OCI-LY7 (cell line): ENCODE data around the gene ITGAV.

ENCODE experiments used
- EZH2phosphoT487 ChIP-seq: fragments of 200-600 bp; sonication (generic); IDR thresholded peaks from 2 replicates; pipeline ENCODE4 v1.6.1; 2018; ENCODE audit warnings: low read depth, borderline replicate concordance, mild to moderate bottlenecking, mixed run types, antibody characterized with exemption, low read length, moderate library complexity, mixed read lengths
- TF ChIP-seq, protein P1 (sequence below): fragments of 200-600 bp; sonication (generic); conservative IDR thresholded peaks from 2 replicates; pipeline ENCODE4 v1.5.1; 2014; ENCODE audit warnings: mild to moderate bottlenecking, antibody characterized with exemption, low read length, moderate library complexity, mixed read lengths

DNA sequence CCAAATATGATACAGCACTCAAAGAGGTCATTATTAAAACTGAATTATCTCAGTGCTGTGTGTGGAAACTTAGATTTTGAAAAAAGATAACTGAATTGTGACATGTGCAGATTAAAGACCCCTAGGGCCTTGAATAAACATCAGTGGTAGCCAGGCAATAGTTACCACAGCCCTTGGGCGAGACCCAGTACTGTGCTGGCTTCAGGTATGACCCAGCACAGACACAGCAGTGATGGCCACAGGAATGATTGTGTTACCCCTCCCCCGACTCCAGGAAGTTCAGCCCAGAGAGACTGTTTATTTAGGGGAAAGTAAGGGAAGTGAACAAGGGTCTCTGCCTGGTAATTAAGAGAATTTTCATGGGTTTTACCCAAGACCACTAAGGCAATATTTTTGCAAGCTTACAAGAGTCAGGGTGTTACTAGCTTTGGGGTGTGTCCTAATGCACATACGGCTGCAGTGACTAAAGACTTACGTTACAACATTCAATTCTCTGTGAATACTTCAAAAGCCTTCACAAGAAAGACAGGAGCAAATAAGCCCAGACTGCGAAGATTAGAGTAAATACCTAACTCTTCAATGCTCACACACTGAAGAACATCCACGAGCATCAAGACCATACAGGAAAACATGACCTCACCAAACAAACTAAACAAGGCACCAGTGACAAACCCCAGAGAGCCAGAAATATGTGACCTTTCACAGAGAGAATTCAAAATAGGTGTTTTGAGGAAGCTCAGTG, 28.2 kb upstream of the ITGAV start:
- TF ChIP-seq, protein P1, sequence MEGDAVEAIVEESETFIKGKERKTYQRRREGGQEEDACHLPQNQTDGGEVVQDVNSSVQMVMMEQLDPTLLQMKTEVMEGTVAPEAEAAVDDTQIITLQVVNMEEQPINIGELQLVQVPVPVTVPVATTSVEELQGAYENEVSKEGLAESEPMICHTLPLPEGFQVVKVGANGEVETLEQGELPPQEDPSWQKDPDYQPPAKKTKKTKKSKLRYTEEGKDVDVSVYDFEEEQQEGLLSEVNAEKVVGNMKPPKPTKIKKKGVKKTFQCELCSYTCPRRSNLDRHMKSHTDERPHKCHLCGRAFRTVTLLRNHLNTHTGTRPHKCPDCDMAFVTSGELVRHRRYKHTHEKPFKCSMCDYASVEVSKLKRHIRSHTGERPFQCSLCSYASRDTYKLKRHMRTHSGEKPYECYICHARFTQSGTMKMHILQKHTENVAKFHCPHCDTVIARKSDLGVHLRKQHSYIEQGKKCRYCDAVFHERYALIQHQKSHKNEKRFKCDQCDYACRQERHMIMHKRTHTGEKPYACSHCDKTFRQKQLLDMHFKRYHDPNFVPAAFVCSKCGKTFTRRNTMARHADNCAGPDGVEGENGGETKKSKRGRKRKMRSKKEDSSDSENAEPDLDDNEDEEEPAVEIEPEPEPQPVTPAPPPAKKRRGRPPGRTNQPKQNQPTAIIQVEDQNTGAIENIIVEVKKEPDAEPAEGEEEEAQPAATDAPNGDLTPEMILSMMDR, result no peak
- TF ChIP-seq EZH2phosphoT487, result no peak
